ENCODE measurements around the gene LRP1-AS. TPM values are rescaled to one million over a fixed set of nuclear protein-coding genes. Genes with fewer than 3 reads are reported as not detected.
A peak's percentile ranks its signal among the peaks of the same experiment; 100 is the strongest.

LRP1-AS gene
- total and polyA plus RNA-seq, 2 donors from 2014 or later = not detected

GRCh38 chr12:57111031-57111734 is 36.2 kb downstream of the LRP1-AS start, which contains the start of gene STAT6:
STAT6 (minus strand) TSS chr12:57111362; CDS start chr12:57108278, 3,084 bp downstream.
- H3K9me3 ChIP-seq (ENCODE audit: control insufficient read depth in 2 of 3, insufficient read depth in 1 of 3, low read length in 3 of 3) = no peaks in the 10 kb centered on the region
- peak within 1 kb of the TSS; percentile 85 to 93 (median 87) for H3K4me3 ChIP-seq (ENCODE audit: low read length in 3 of 3)
- H3K27ac ChIP-seq (ENCODE audit: low read depth in 2 of 2, low read length in 2 of 2) = peak within 1 kb of the TSS; percentile 99 to 100
- H3K9ac ChIP-seq (ENCODE audit: low read length in 3 of 3) = peak within 1 kb of the TSS; percentile 75 to 99 (median 98)
- DNase-seq (peak; percentile 76 to 94 (median 88)), FAIRE-seq (no peak)
- intact Hi-C loops (cut with DNase I) = loop anchor here (5.0 kb wide), 1 partner anchor 44 kb away; no protein-coding TSS in a partner anchor
- no peak for TF ChIP-seq CTCF (IDR thresholded peaks at IDR 0.05; ENCODE audit: borderline replicate concordance, extremely low read depth, insufficient read depth)
- no peaks in the 10 kb centered on the region for H3K27me3 ChIP-seq (ENCODE audit: control insufficient read depth, insufficient read depth, low read length)
- peaks cover 0 to 17% (median 8%) of the 10 kb centered on the region in 3 donors for H3K4me1 ChIP-seq (ENCODE audit: control insufficient read depth in 2 of 3, insufficient read depth in 2 of 3, low read depth in 1 of 3, low read length in 3 of 3)
- H3K36me3 ChIP-seq (ENCODE audit: control insufficient read depth in 2 of 3, insufficient read depth in 3 of 3, low read length in 3 of 3) = peaks cover 0 to 15% (median 9%) of the 10 kb centered on the region in 3 donors

- no peaks in the 10 kb centered on the region for H3K27me3 ChIP-seq (ENCODE audit: control insufficient read depth, insufficient read depth, low read length)
- no peak for TF ChIP-seq CTCF (IDR thresholded peaks at IDR 0.05; ENCODE audit: borderline replicate concordance, extremely low read depth, insufficient read depth)
- intact Hi-C loops (cut with DNase I) = loop anchor here (5.0 kb wide), 1 partner anchor 43 kb away; no protein-coding TSS in a partner anchor
- H3K9ac ChIP-seq (ENCODE audit: low read length in 3 of 3) = peak overlapping the region; percentile 75 to 99 (median 98)
- H3K4me3 ChIP-seq (ENCODE audit: low read length in 3 of 3) = peak overlapping the region; percentile 85 to 93 (median 87)
- H3K36me3 ChIP-seq (ENCODE audit: control insufficient read depth in 2 of 3, insufficient read depth in 3 of 3, low read length in 3 of 3) = peaks cover 0 to 19% (median 12%) of the 10 kb centered on the region in 3 donors
- FAIRE-seq (no peak), DNase-seq (peak; percentile 67 to 91 (median 79))
- peaks cover 0 to 17% (median 8%) of the 10 kb centered on the region in 3 donors for H3K4me1 ChIP-seq (ENCODE audit: control insufficient read depth in 2 of 3, insufficient read depth in 2 of 3, low read depth in 1 of 3, low read length in 3 of 3)
- H3K27ac ChIP-seq (ENCODE audit: low read depth in 2 of 2, low read length in 2 of 2) = peak overlapping the region; percentile 99 to 100
- no peaks in the 10 kb centered on the region for H3K9me3 ChIP-seq (ENCODE audit: control insufficient read depth in 2 of 3, insufficient read depth in 1 of 3, low read length in 3 of 3)
These were observed 37.1 kb downstream of the LRP1-AS start for GRCh38 chr12:57110104-57111030.

GRCh38 chr12:57109207-57110103 is 38.0 kb downstream of the LRP1-AS start:
- no peak for TF ChIP-seq CTCF (IDR thresholded peaks at IDR 0.05; ENCODE audit: borderline replicate concordance, extremely low read depth, insufficient read depth)
- FAIRE-seq = no peak
- peaks cover 0 to 17% (median 8%) of the 10 kb centered on the region in 3 donors for H3K4me1 ChIP-seq (ENCODE audit: control insufficient read depth in 2 of 3, insufficient read depth in 2 of 3, low read depth in 1 of 3, low read length in 3 of 3)
- H3K36me3 ChIP-seq (ENCODE audit: control insufficient read depth in 2 of 3, insufficient read depth in 3 of 3, low read length in 3 of 3) = peaks cover 0 to 26% (median 19%) of the 10 kb centered on the region in 3 donors
- no peaks in the 10 kb centered on the region for H3K9me3 ChIP-seq (ENCODE audit: control insufficient read depth in 2 of 3, insufficient read depth in 1 of 3, low read length in 3 of 3)
- H3K4me3 ChIP-seq (ENCODE audit: low read length in 3 of 3) = peak overlapping the region; percentile 24 to 93 (median 87)
- peak overlapping the region in 2 of 3 donors; percentile 50 to 98 for H3K9ac ChIP-seq (ENCODE audit: low read length in 3 of 3)
- H3K27me3 ChIP-seq (ENCODE audit: control insufficient read depth, insufficient read depth, low read length) = no peaks in the 10 kb centered on the region
- peak overlapping the region in 1 of 2 donors; percentile 100 for H3K27ac ChIP-seq (ENCODE audit: low read depth in 2 of 2, low read length in 2 of 2)
- DNase-seq = no peak
- intact Hi-C loops (cut with DNase I) = loop anchor here (5.0 kb wide), 1 partner anchor 42 kb away; no protein-coding TSS in a partner anchor

Data from kidney (tissue), 14 donors.